HL-60 (cell line): ENCODE results near the gene KRT86.

Experiments
- CTCF ChIP-seq: IDR thresholded peaks from one replicate; pipeline ENCODE4 v1.5.1; 2011; ENCODE audit warnings: low read length, control low read depth, inconsistent platforms; ENCODE audit not compliant: insufficient read depth
- GABPA ChIP-seq: IDR thresholded peaks from 2 replicates; pipeline ENCODE4 v1.6.1; 2012; ENCODE audit warnings: low read depth
- POLR2AphosphoS5 ChIP-seq: IDR thresholded peaks from 2 replicates; pipeline ENCODE4 v1.6.1; 2012; ENCODE audit warnings: low read depth
- REST ChIP-seq: IDR thresholded peaks from 2 replicates; pipeline ENCODE4 v1.6.1; 2012; ENCODE audit warnings: low read depth; ENCODE audit not compliant: insufficient replicate concordance
- SPI1 ChIP-seq: IDR thresholded peaks from 2 replicates; pipeline ENCODE4 v1.6.1; 2012; ENCODE audit warnings: low read depth, mild to moderate bottlenecking, borderline replicate concordance

GRCh38 chr12:52241205-52241842 lies 33.1 kb upstream of the KRT86 start:
- no peak for TF ChIP-seq REST
- no peak for TF ChIP-seq CTCF
- TF ChIP-seq POLR2AphosphoS5: no peak
- no peak for TF ChIP-seq GABPA
- TF ChIP-seq SPI1: no peak
